Progenitor cell of endocrine pancreas (in vitro differentiated cells): Measurements from ENCODE around the gene RDX. TPM values are rescaled to one million over a fixed set of nuclear protein-coding genes. Genes with fewer than 3 reads are reported as not detected.
"Not testable (repeated sequence)": the region's sequence is repeated elsewhere in the genome, so short reads cannot be mapped to it uniquely, and the experiment has no call there.

ENCODE experiments used
- DNase-seq: peaks from one replicate; pipeline ENCODE4 v3.0.0; 2021; ENCODE audit warnings: low spot score; ENCODE audit not compliant: unreplicated experiment
- H3K27ac Mint-ChIP-seq: 2 replicates; pipeline ENCODE4 v1.8.0; 2021; ENCODE audit warnings: mild to moderate bottlenecking, moderate library complexity, mixed read lengths
- H3K27me3 Mint-ChIP-seq: 2 replicates; pipeline ENCODE4 v1.8.0; 2021; ENCODE audit warnings: mixed read lengths
- H3K36me3 Mint-ChIP-seq: 2 replicates; pipeline ENCODE4 v1.8.0; 2022; ENCODE audit warnings: mixed read lengths; ENCODE audit not compliant: insufficient read depth
- H3K4me1 Mint-ChIP-seq: 2 replicates; pipeline ENCODE4 v1.8.0; 2021; ENCODE audit warnings: low read depth, mixed read lengths
- H3K4me3 Mint-ChIP-seq: 2 replicates; pipeline ENCODE4 v1.8.0; 2021; ENCODE audit warnings: low read depth, mild to moderate bottlenecking, moderate library complexity, mixed read lengths
- H3K9me3 Mint-ChIP-seq: 2 replicates; pipeline ENCODE4 v1.8.0; 2021; ENCODE audit warnings: low read depth, mixed read lengths
- CTCF ChIP-seq: fragments of 200-600 bp; sonication (generic); IDR thresholded peaks from one replicate; pipeline ENCODE4 v1.5.0; 2021; ENCODE audit warnings: antibody characterized with exemption, mild to moderate bottlenecking; ENCODE audit not compliant: unreplicated experiment
- total RNA-seq: library from RNA; stranded (reverse); gene quantifications from 2 replicates; pipeline ENCODE4 v1.2.1, GENCODE V29; 2021

The RDX gene
- total RNA-seq, 1 donor from 2014 or later = 89.6 TPM

- peaks cover 16% of the 10 kb centered on the region for H3K27me3 Mint-ChIP-seq
- no peak overlapping the region for H3K4me3 Mint-ChIP-seq
- DNase-seq = no peak
- H3K4me1 Mint-ChIP-seq = peaks cover 32% of the 10 kb centered on the region
- no peaks in the 10 kb centered on the region for H3K36me3 Mint-ChIP-seq
- no peaks in the 10 kb centered on the region for H3K9me3 Mint-ChIP-seq
- no peak for TF ChIP-seq CTCF
- no peak overlapping the region for H3K27ac Mint-ChIP-seq
These were observed 18.1 kb upstream of the RDX start for GRCh38 chr11:110314366-110315095.

GRCh38 chr11:110312670-110313069, 16.3 kb upstream of the RDX start:
- H3K4me3 Mint-ChIP-seq = no peak overlapping the region
- no peak overlapping the region for H3K27ac Mint-ChIP-seq
- no peak for TF ChIP-seq CTCF
- H3K27me3 Mint-ChIP-seq = peaks cover 33% of the 10 kb centered on the region
- H3K4me1 Mint-ChIP-seq = peaks cover 28% of the 10 kb centered on the region
- DNase-seq = no peak
- no peaks in the 10 kb centered on the region for H3K36me3 Mint-ChIP-seq
- no peaks in the 10 kb centered on the region for H3K9me3 Mint-ChIP-seq

GRCh38 chr11:110311783-110312579, 15.6 kb upstream of the RDX start:
- no peak for TF ChIP-seq CTCF
- Mint-ChIP-seq H3K27me3 (peaks cover 35% of the 10 kb centered on the region), H3K27ac (peak overlapping the region; percentile 67), H3K36me3 (no peaks in the 10 kb centered on the region), H3K4me1 (peaks cover 23% of the 10 kb centered on the region), H3K4me3 (no peak overlapping the region), H3K9me3 (no peaks in the 10 kb centered on the region)
- DNase-seq = no peak

GRCh38 chr11:110308071-110308470, 11.7 kb upstream of the RDX start:
- no peaks in the 10 kb centered on the region for H3K36me3 Mint-ChIP-seq
- peaks cover 30% of the 10 kb centered on the region for H3K4me1 Mint-ChIP-seq
- no peak overlapping the region for H3K4me3 Mint-ChIP-seq
- no peak for DNase-seq
- H3K27me3 Mint-ChIP-seq = peaks cover 43% of the 10 kb centered on the region
- H3K9me3 Mint-ChIP-seq = peaks cover 4% of the 10 kb centered on the region
- no peak overlapping the region for H3K27ac Mint-ChIP-seq
- TF ChIP-seq CTCF = no peak

- not testable (repeated sequence) for H3K36me3 Mint-ChIP-seq, H3K9me3 Mint-ChIP-seq, H3K27ac Mint-ChIP-seq, DNase-seq, H3K4me3 Mint-ChIP-seq
- Mint-ChIP-seq H3K27me3 (peaks cover 37% of the 10 kb centered on the region), H3K4me1 (peaks cover 20% of the 10 kb centered on the region)
These were observed 9.6 kb upstream of the RDX start for GRCh38 chr11:110306019-110306388.
